A549 (cell line): ENCODE results near the gene MFSD6L. TPM values are rescaled to one million over a fixed set of nuclear protein-coding genes. Genes with fewer than 3 reads are reported as not detected.

Experiments
- ATAC-seq, 2 experiments: fragments of 200-7000 bp in 1 of 2; fragments of >200 bp in 1 of 2; cut with Nextera tagmentation in 1 of 2; cut with Tn5 transposase in 1 of 2; 3 replicates each; pipeline versions ENCODE4 v1.8.0 to v1.9.1; 2018 to 2020; ENCODE audit warnings: mild to moderate bottlenecking in 1 of 2, moderate library complexity in 1 of 2
- CTCF ChIA-PET: fragments of 300-600 bp; sonication (Branson Sonifier 250); formaldehyde crosslinking; extraction: SDS; loops from one replicate; lab custom pipeline; 2021; ENCODE audit warnings: antibody characterized with exemption, inconsistent platforms; lab: Yijun Ruan, JAX
- POLR2A ChIA-PET: fragments of 350-600 bp; formaldehyde crosslinking; extraction: SDS; loops from one replicate; lab custom pipeline; 2021; ENCODE audit warnings: antibody characterized with exemption, inconsistent platforms; lab: Yijun Ruan, JAX
- DNase-seq, 2 experiments: peaks; one replicate each; pipeline versions ENCODE4 v3.0.0 to v3.0.0-alpha.2; 2011 to 2016; ENCODE audit warnings: low read depth in 1 of 2, low spot score in 1 of 2
- FAIRE-seq: peaks from 2 replicates; lab custom pipeline; 2011; peaks lifted over from hg19 to GRCh38; lab: Jason Lieb, UNC
- H3K27ac ChIP-seq, 2 experiments: fragments of >200 bp; sonication (Bioruptor Twin); formaldehyde crosslinking; 3 replicates each; pipeline ENCODE4 v1.5.1; 2016 to 2017
- H3K4me1 ChIP-seq: fragments of >200 bp; sonication (Bioruptor Twin); formaldehyde crosslinking; 3 replicates; pipeline ENCODE4 v1.6.1; 2016
- H3K4me2 ChIP-seq: fragments of >200 bp; sonication (Bioruptor Twin); formaldehyde crosslinking; 3 replicates; pipeline ENCODE4 v1.6.1; 2016
- H3K4me3 ChIP-seq: fragments of >200 bp; sonication (Bioruptor Twin); formaldehyde crosslinking; 3 replicates; pipeline ENCODE4 v1.5.1; 2016
- H3K9me3 ChIP-seq: fragments of >200 bp; sonication (Bioruptor Twin); formaldehyde crosslinking; 3 replicates; pipeline ENCODE4 v1.6.1; 2016
- ATOH8 ChIP-seq: fragments of 250-450 bp; sonication (Bioruptor Pico); IDR thresholded peaks from 2 replicates; pipeline ENCODE4 v1.5.0; 2020; ENCODE audit warnings: low read depth, mild to moderate bottlenecking, moderate library complexity
- CBX8 ChIP-seq: fragments of 200-600 bp; sonication (generic); IDR thresholded peaks from 2 replicates; pipeline ENCODE4 v1.6.1; 2016
- E2F6 ChIP-seq: IDR thresholded peaks from 2 replicates; pipeline ENCODE4 v1.6.1; 2012; ENCODE audit warnings: low read depth, borderline replicate concordance
- EHF ChIP-seq: fragments of 250-450 bp; sonication (Bioruptor Pico); IDR thresholded peaks from 2 replicates; pipeline ENCODE4 v1.5.0; 2020; ENCODE audit warnings: mild to moderate bottlenecking
- FOSL2 ChIP-seq, 2 experiments: fragments of 450-650 bp in 1 of 2; fragments of >200 bp in 1 of 2; sonication (Bioruptor Twin) in 1 of 2; formaldehyde crosslinking; IDR thresholded peaks; 2 replicates each; pipeline versions ENCODE4 v1.5.0 to v1.6.1; 2016 to 2020; ENCODE audit warnings: mild to moderate bottlenecking in 1 of 2, moderate library complexity in 1 of 2
- HEYL ChIP-seq: fragments of 250-450 bp; sonication (Bioruptor Pico); IDR thresholded peaks from 2 replicates; pipeline ENCODE4 v1.8.0; 2021; ENCODE audit warnings: mild to moderate bottlenecking, moderate library complexity
- HOXA7 ChIP-seq: fragments of 250-450 bp; sonication (Bioruptor Pico); IDR thresholded peaks from 2 replicates; pipeline ENCODE4 v1.5.0; 2020; ENCODE audit warnings: mild to moderate bottlenecking, moderate library complexity
- JUNB ChIP-seq: fragments of >200 bp; sonication (Bioruptor Twin); formaldehyde crosslinking; IDR thresholded peaks from 2 replicates; pipeline ENCODE4 v1.6.1; 2016
- KDM1A ChIP-seq: fragments of 200-600 bp; sonication (generic); IDR thresholded peaks from 2 replicates; pipeline ENCODE4 v1.6.1; 2016; ENCODE audit warnings: low read depth, mild to moderate bottlenecking
- NFE2L2 ChIP-seq: fragments of 150-350 bp; conservative IDR thresholded peaks from 2 replicates; pipeline ENCODE4 v1.6.1; 2014; ENCODE audit warnings: low read length
- PHF8 ChIP-seq: fragments of 200-600 bp; sonication (generic); IDR thresholded peaks from 2 replicates; pipeline ENCODE4 v1.6.1; 2016; ENCODE audit warnings: low read depth, mild to moderate bottlenecking, antibody characterized with exemption, moderate library complexity, borderline replicate concordance
- POLR2AphosphoS2 ChIP-seq: conservative IDR thresholded peaks from 2 replicates; pipeline ENCODE4 v1.6.1; 2012; ENCODE audit warnings: low read length, improper control_type of control experiment, inconsistent platforms
- RCOR1 ChIP-seq: fragments of 150-350 bp; IDR thresholded peaks from 2 replicates; pipeline ENCODE4 v1.6.1; 2014; ENCODE audit warnings: antibody characterized with exemption, low read length, low read depth
- REST ChIP-seq: fragments of 200-600 bp; sonication (generic); IDR thresholded peaks from 2 replicates; pipeline ENCODE4 v1.6.1; 2016; ENCODE audit warnings: antibody characterized with exemption, mild to moderate bottlenecking, moderate library complexity
- TP53 ChIP-seq: fragments of 250-450 bp; sonication (Bioruptor Pico); IDR thresholded peaks from 2 replicates; pipeline ENCODE4 v1.5.0; 2021; ENCODE audit warnings: mild to moderate bottlenecking, moderate library complexity
- USF2 ChIP-seq: fragments of 450-650 bp; IDR thresholded peaks from 2 replicates; pipeline ENCODE4 v1.6.1; 2014; ENCODE audit warnings: antibody characterized with exemption
- WGBS: methylation state at CpG from one replicate; pipeline ENCODE4 v1.1.6; 2017; ENCODE audit errors: missing lambda C conversion rate; 5-methylcytosine and 5-hydroxymethylcytosine counted together
- polyA plus RNA-seq, 4 experiments: library from polyadenylated mRNA; depleted of rRNA in 3 of 4; stranded (reverse); fragments of >200 nt; fragmentation: RNase III in 1 of 4; extraction: RNeasy Plus Mini Kit Qiagen cat#74134 plus additional on column Dnase treatment in 1 of 4; gene quantifications; 2 replicates in 3 of 4; 3 replicates in 1 of 4; pipeline ENCODE4 v1.2.3, GENCODE V29; 2011 to 2017

MFSD6L gene
- polyA plus RNA-seq, 2 of the 4 experiments (the other 2 are of a cell fraction): not detected

GRCh38 chr17:8820311-8821010 lies 21.3 kb upstream of the MFSD6L start:
- Histone ChIP-seq H3K27ac (no peak overlapping the region), H3K4me1 (no peaks in the 10 kb centered on the region), H3K4me3 (no peak overlapping the region), H3K9me3 (peaks cover 18% of the 10 kb centered on the region), H3K4me2 (no peak overlapping the region)
- TF ChIP-seq CBX8: no peak
- TF ChIP-seq TP53 (CRISPR knock-in tag): no peak
- TF ChIP-seq FOSL2 (IDR thresholded peaks at IDR 0.05): no peak
- TF ChIP-seq FOSL2 (CRISPR knock-in tag; IDR thresholded peaks at IDR 0.05): no peak
- no peak for TF ChIP-seq EHF
- TF ChIP-seq JUNB: no peak
- no peak for TF ChIP-seq PHF8
- TF ChIP-seq REST: no peak
- no peak for TF ChIP-seq NFE2L2
- no peak for TF ChIP-seq POLR2AphosphoS2
- no peak for TF ChIP-seq USF2
- TF ChIP-seq E2F6: no peak
- WGBS: 19% methylated on average over 8 of the region's 8 CpGs
- no peak for FAIRE-seq
- ChIA-PET POLR2A (no interaction called here), CTCF (interaction anchor here (0.6 to 1.6 kb wide), 4 partner anchors 12 to 572 kb away, joined by 3 to 7 read pairs (median 4); no protein-coding TSS in a partner anchor)
- no peak for ATAC-seq
- DNase-seq: no peak

- no peak for FAIRE-seq
- ChIA-PET POLR2A (no interaction called here), CTCF (interaction anchor here (0.6 to 2.5 kb wide), 2 partner anchors 19 to 34 kb away, joined by 3 to 7 read pairs; no protein-coding TSS in a partner anchor)
- TF ChIP-seq HEYL (CRISPR knock-in tag): no peak
- no peak for TF ChIP-seq PHF8
- no peak for TF ChIP-seq RCOR1
- TF ChIP-seq ATOH8 (CRISPR knock-in tag): no peak
- TF ChIP-seq KDM1A: no peak
- no peak for TF ChIP-seq USF2
- no peak for TF ChIP-seq HOXA7
- H3K9me3 ChIP-seq: peaks cover 7% of the 10 kb centered on the region; the same call in 2 of the 3 replicates
- no peak overlapping the region for H3K27ac ChIP-seq
- no peak overlapping the region for H3K4me3 ChIP-seq
- H3K4me2 ChIP-seq: no peak overlapping the region
- 0% methylated on average over 3 of the region's 3 CpGs for WGBS
- no peak for DNase-seq
- no peaks in the 10 kb centered on the region for H3K4me1 ChIP-seq
- peak; percentile 19 to 36; a peak in 1 of 6 replicates for ATAC-seq
Measured at GRCh38 chr17:8818654-8819330, 19.6 kb upstream of the MFSD6L start.
